GM12875 (cell line): ENCODE results near the gene PWWP2A.
"Not testable (repeated sequence)": the region's sequence is repeated elsewhere in the genome, so short reads cannot be mapped to it uniquely, and the experiment has no call there.

Experiments
- H3K4me3 ChIP-seq: one replicate; pipeline ENCODE4 v1.5.1; 2011; ENCODE audit warnings: low read depth, low read length, control low read depth
- CTCF ChIP-seq: IDR thresholded peaks from 2 replicates; pipeline ENCODE4 v1.5.1; 2011; ENCODE audit warnings: low read depth, mild to moderate bottlenecking, control low read depth, inconsistent platforms, low read length, moderate library complexity, borderline replicate concordance; ENCODE audit not compliant: insufficient read depth

The PWWP2A gene

GRCh38 chr5:160071916-160072315 is 47.3 kb downstream of the PWWP2A start:
- no peak overlapping the region for H3K4me3 ChIP-seq
- TF ChIP-seq CTCF, result no peak

GRCh38 chr5:160071516-160071915 is 47.7 kb downstream of the PWWP2A start:
- TF ChIP-seq CTCF, result no peak
- H3K4me3 ChIP-seq, result no peak overlapping the region

GRCh38 chr5:160069120-160069519 is 50.1 kb downstream of the PWWP2A start:
- H3K4me3 ChIP-seq, result not testable (repeated sequence)

- no peak for TF ChIP-seq CTCF
- H3K4me3 ChIP-seq, result no peak overlapping the region
Observed at GRCh38 chr5:160064995-160065614, 54.1 kb downstream of the PWWP2A start.

GRCh38 chr5:160064417-160064810 is 54.8 kb downstream of the PWWP2A start:
- H3K4me3 ChIP-seq, result no peak overlapping the region
- no peak for TF ChIP-seq CTCF

- no peak overlapping the region for H3K4me3 ChIP-seq
- TF ChIP-seq CTCF, result no peak
Observed at GRCh38 chr5:160061770-160062169, 57.5 kb downstream of the PWWP2A start.

- no peak for TF ChIP-seq CTCF
- H3K4me3 ChIP-seq, result no peak overlapping the region
Observed at GRCh38 chr5:160060001-160060400, 59.2 kb downstream of the PWWP2A start.

- no peak for TF ChIP-seq CTCF
- H3K4me3 ChIP-seq, result no peak overlapping the region
Observed at GRCh38 chr5:160057256-160057655, 62.0 kb downstream of the PWWP2A start.
